SU-DHL-6 (cell line): Measurements from ENCODE around the gene BASP1.
A peak's percentile ranks its signal among the peaks of the same experiment; 100 is the strongest.
"Not testable (repeated sequence)": the region's sequence is repeated elsewhere in the genome, so short reads cannot be mapped to it uniquely, and the experiment has no call there.

Experiments
- H2AFZ ChIP-seq: fragments of 200-600 bp; sonication (generic); 2 replicates; pipeline ENCODE4 v1.6.1; 2014; ENCODE audit warnings: low read depth, mild to moderate bottlenecking, moderate library complexity, mixed read lengths, antibody characterized with exemption, low read length; ENCODE audit not compliant: severe bottlenecking
- H3F3A ChIP-seq: fragments of 200-600 bp; shearing (Covaris generic); 2 replicates; pipeline ENCODE4 v1.6.0; 2016; ENCODE audit warnings: antibody characterized with exemption, mild to moderate bottlenecking; ENCODE audit not compliant: insufficient read depth
- H3K27ac ChIP-seq: fragments of 200-600 bp; sonication (generic); 2 replicates; pipeline ENCODE4 v1.5.1; 2016; ENCODE audit warnings: low read depth, mild to moderate bottlenecking, low read length, moderate library complexity, mixed read lengths
- H3K27me3 ChIP-seq: fragments of 200-600 bp; sonication (generic), shearing (Covaris generic); 2 replicates; pipeline ENCODE4 v1.6.0; 2014; ENCODE audit warnings: mild to moderate bottlenecking, low read length
- H3K36me3 ChIP-seq: fragments of 200-600 bp; sonication (generic); 2 replicates; pipeline ENCODE4 v1.6.1; 2014; ENCODE audit warnings: mild to moderate bottlenecking, low read length, mixed read lengths
- H3K4me2 ChIP-seq: fragments of 300-600, 200-600 bp; shearing (Covaris generic), sonication (generic); 2 replicates; pipeline ENCODE4 v1.6.0; 2014; ENCODE audit warnings: low read length, low read depth, mild to moderate bottlenecking; ENCODE audit not compliant: poor library complexity, severe bottlenecking
- H3K4me3 ChIP-seq: fragments of 200-600 bp; sonication (generic); 2 replicates; pipeline ENCODE4 v1.5.1; 2014; ENCODE audit warnings: antibody characterized with exemption, low read length, mild to moderate bottlenecking, mixed read lengths; ENCODE audit not compliant: insufficient read depth, poor library complexity, severe bottlenecking
- H3K79me2 ChIP-seq: fragments of 200-600 bp; sonication (generic); 2 replicates; pipeline ENCODE4 v1.6.1; 2014; ENCODE audit warnings: mild to moderate bottlenecking, low read length, moderate library complexity; ENCODE audit not compliant: insufficient read depth
- H3K9ac ChIP-seq: fragments of 200-600 bp; sonication (generic); 2 replicates; pipeline ENCODE4 v1.7.0; 2014; ENCODE audit warnings: mild to moderate bottlenecking, low read length
- H3K9me2 ChIP-seq: fragments of 200-600 bp; sonication (generic); replicated peaks from 2 replicates; pipeline ENCODE4 v1.6.1; 2014; ENCODE audit warnings: low read length; ENCODE audit not compliant: insufficient read depth
- H3K9me3 ChIP-seq: fragments of 200-600 bp; sonication (generic); 2 replicates; pipeline ENCODE4 v1.6.1; 2014; ENCODE audit warnings: low read length, mixed read lengths; ENCODE audit not compliant: insufficient read depth
- H4K20me1 ChIP-seq: fragments of 200-600 bp; sonication (generic); 2 replicates; pipeline ENCODE4 v1.6.1; 2014; ENCODE audit warnings: low read depth, mild to moderate bottlenecking, antibody characterized with exemption, low read length, moderate library complexity, mixed read lengths
- EZH2phosphoT487 ChIP-seq: fragments of 200-600 bp; sonication (generic), shearing (Covaris generic); conservative IDR thresholded peaks from 2 replicates; pipeline ENCODE4 v1.6.1; 2018; ENCODE audit warnings: mild to moderate bottlenecking, antibody characterized with exemption, low read length, moderate library complexity, mixed read lengths
- TF ChIP-seq, protein P1 (sequence below): fragments of 200-600 bp; sonication (generic); IDR thresholded peaks from one replicate; pipeline ENCODE4 v1.5.1; 2017; ENCODE audit warnings: antibody characterized with exemption, mild to moderate bottlenecking, low read length, moderate library complexity; ENCODE audit not compliant: insufficient read depth, poor library complexity, severe bottlenecking

The BASP1 gene

GRCh38 chr5:17317473-17317872 is 100.0 kb downstream of the BASP1 start:
- H3K4me2 ChIP-seq = peak overlapping the region; percentile 89

GRCh38 chr5:17319095-17319494 is 101.7 kb downstream of the BASP1 start:
- not testable (repeated sequence) for H3K9me2 ChIP-seq, H4K20me1 ChIP-seq, H3K27me3 ChIP-seq, H3K36me3 ChIP-seq, H3K9me3 ChIP-seq, H3K79me2 ChIP-seq
- peak overlapping the region; percentile 98 for H3K27ac ChIP-seq
- peak overlapping the region; percentile 12 for H3K4me3 ChIP-seq
- H3K9ac ChIP-seq = peak overlapping the region; percentile 43
- H3K4me2 ChIP-seq = peak overlapping the region; percentile 89
- peak overlapping the region; percentile 52 for H2AFZ ChIP-seq
- peaks cover 48% of the 10 kb centered on the region for H3F3A ChIP-seq

More at GRCh38 chr5:17317473-17317872, 100.0 kb downstream of the BASP1 start:
- Histone ChIP-seq H3K27me3 (no peaks in the 10 kb centered on the region), H4K20me1 (no peaks in the 10 kb centered on the region), H3K9me3 (no peaks in the 10 kb centered on the region), H3K27ac (peak overlapping the region; percentile 98), H3K36me3 (no peaks in the 10 kb centered on the region), H2AFZ (no peak overlapping the region), H3K9ac (peak overlapping the region; percentile 64), H3F3A (peaks cover 50% of the 10 kb centered on the region), H3K9me2 (no peaks in the 10 kb centered on the region), H3K4me3 (peak overlapping the region; percentile 50), H3K79me2 (no peaks in the 10 kb centered on the region)
- no peak for TF ChIP-seq EZH2phosphoT487
- TF ChIP-seq, protein P1, sequence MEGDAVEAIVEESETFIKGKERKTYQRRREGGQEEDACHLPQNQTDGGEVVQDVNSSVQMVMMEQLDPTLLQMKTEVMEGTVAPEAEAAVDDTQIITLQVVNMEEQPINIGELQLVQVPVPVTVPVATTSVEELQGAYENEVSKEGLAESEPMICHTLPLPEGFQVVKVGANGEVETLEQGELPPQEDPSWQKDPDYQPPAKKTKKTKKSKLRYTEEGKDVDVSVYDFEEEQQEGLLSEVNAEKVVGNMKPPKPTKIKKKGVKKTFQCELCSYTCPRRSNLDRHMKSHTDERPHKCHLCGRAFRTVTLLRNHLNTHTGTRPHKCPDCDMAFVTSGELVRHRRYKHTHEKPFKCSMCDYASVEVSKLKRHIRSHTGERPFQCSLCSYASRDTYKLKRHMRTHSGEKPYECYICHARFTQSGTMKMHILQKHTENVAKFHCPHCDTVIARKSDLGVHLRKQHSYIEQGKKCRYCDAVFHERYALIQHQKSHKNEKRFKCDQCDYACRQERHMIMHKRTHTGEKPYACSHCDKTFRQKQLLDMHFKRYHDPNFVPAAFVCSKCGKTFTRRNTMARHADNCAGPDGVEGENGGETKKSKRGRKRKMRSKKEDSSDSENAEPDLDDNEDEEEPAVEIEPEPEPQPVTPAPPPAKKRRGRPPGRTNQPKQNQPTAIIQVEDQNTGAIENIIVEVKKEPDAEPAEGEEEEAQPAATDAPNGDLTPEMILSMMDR = no peak

GRCh38 chr5:17325770-17326599 is 108.6 kb downstream of the BASP1 start:
- TF ChIP-seq, protein P1 = no peak
- TF ChIP-seq EZH2phosphoT487 = no peak
- Histone ChIP-seq H3K9me3 (no peaks in the 10 kb centered on the region), H3K4me2 (no peak overlapping the region)

More at GRCh38 chr5:17325770-17326599, 108.6 kb downstream of the BASP1 start:
- no peaks in the 10 kb centered on the region for H3F3A ChIP-seq
- H2AFZ ChIP-seq = no peak overlapping the region
- H3K79me2 ChIP-seq = no peaks in the 10 kb centered on the region
- no peaks in the 10 kb centered on the region for H4K20me1 ChIP-seq
- H3K36me3 ChIP-seq = no peaks in the 10 kb centered on the region
- no peak overlapping the region for H3K9ac ChIP-seq
- no peak overlapping the region for H3K27ac ChIP-seq
- no peaks in the 10 kb centered on the region for H3K9me2 ChIP-seq
- H3K4me3 ChIP-seq = no peak overlapping the region
- H3K27me3 ChIP-seq = no peaks in the 10 kb centered on the region
